Thyroid gland (tissue), 4 donors: ENCODE measurements around the gene MAP3K5.

Source experiments
- POLR2A ChIP-seq, 2 donors: fragments of 450-650 bp; IDR thresholded peaks; one replicate each; pipeline ENCODE4 v1.6.1; 2017; ENCODE audit warnings: antibody characterized with exemption in 2 of 2, mild to moderate bottlenecking in 2 of 2, moderate library complexity in 1 of 2
- TF ChIP-seq, protein P1 (sequence below), 6 experiments: fragments of 200-600 bp in 3 of 6; fragments of 450-650 bp in 3 of 6; sonication (generic) in 3 of 6; IDR thresholded peaks; one replicate each; pipeline ENCODE4 v1.5.1; 2016 to 2019; ENCODE audit warnings: antibody characterized with exemption in 6 of 6, mild to moderate bottlenecking in 2 of 6, inconsistent platforms in 1 of 6, moderate library complexity in 1 of 6

DNA sequence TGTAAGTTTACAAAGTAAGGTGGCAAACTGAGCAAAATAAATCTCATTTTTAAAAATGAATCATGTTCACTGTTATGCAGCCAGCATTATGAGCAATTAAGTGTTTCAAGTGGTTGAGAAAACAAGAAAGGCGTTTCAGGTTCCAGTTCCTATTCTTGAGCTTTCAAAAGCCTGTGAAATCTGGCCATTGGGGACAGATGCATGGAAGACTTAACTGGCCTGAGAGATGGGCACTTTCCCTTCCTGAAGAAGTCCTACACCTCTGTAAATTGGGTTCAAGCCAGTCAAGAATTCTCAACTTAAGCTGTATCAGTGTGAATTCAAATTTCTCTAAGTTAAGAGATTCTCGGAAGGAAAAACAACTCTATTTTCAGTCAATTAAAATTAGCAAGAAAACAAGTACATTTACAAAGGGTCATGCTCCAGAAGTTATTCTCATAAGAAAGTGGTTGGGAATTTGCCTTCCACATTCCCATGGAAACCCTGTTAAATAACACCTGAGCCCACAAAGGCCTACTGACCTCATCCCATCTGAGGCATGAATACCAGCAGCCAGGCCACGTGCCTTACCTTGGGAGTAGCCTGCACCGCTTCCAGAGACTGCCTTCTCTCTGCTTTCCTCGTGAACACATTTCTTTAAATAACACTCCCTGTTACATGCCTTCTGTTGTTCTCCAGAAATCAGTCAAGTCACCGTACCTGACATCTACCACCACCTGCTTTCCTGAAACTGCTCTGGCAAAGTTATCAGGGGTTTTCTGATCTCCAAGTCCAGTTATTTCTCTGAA lies 19.4 kb downstream of the MAP3K5 start:
- TF ChIP-seq, protein P1, sequence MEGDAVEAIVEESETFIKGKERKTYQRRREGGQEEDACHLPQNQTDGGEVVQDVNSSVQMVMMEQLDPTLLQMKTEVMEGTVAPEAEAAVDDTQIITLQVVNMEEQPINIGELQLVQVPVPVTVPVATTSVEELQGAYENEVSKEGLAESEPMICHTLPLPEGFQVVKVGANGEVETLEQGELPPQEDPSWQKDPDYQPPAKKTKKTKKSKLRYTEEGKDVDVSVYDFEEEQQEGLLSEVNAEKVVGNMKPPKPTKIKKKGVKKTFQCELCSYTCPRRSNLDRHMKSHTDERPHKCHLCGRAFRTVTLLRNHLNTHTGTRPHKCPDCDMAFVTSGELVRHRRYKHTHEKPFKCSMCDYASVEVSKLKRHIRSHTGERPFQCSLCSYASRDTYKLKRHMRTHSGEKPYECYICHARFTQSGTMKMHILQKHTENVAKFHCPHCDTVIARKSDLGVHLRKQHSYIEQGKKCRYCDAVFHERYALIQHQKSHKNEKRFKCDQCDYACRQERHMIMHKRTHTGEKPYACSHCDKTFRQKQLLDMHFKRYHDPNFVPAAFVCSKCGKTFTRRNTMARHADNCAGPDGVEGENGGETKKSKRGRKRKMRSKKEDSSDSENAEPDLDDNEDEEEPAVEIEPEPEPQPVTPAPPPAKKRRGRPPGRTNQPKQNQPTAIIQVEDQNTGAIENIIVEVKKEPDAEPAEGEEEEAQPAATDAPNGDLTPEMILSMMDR (IDR thresholded peaks at IDR 0.05): no peak
- no peak for TF ChIP-seq POLR2A (IDR thresholded peaks at IDR 0.05)
